Esophagus squamous epithelium (tissue), 4 donors: ENCODE data around the gene CDC42BPA.

Experiments
- POLR2A ChIP-seq, 4 donors: fragments of 450-650 bp; IDR thresholded peaks; one replicate each; pipeline ENCODE4 v1.6.1; 2017; ENCODE audit warnings: antibody characterized with exemption in 4 of 4, mild to moderate bottlenecking in 4 of 4, moderate library complexity in 3 of 4
- TF ChIP-seq, protein P1 (sequence below), 6 experiments: fragments of 450-650 bp in 4 of 6; fragments of 200-600 bp in 2 of 6; sonication (generic) in 2 of 6; IDR thresholded peaks; one replicate each; pipeline ENCODE4 v1.5.1; 2016 to 2019; ENCODE audit warnings: antibody characterized with exemption in 6 of 6, mild to moderate bottlenecking in 4 of 6, moderate library complexity in 4 of 6

DNA sequence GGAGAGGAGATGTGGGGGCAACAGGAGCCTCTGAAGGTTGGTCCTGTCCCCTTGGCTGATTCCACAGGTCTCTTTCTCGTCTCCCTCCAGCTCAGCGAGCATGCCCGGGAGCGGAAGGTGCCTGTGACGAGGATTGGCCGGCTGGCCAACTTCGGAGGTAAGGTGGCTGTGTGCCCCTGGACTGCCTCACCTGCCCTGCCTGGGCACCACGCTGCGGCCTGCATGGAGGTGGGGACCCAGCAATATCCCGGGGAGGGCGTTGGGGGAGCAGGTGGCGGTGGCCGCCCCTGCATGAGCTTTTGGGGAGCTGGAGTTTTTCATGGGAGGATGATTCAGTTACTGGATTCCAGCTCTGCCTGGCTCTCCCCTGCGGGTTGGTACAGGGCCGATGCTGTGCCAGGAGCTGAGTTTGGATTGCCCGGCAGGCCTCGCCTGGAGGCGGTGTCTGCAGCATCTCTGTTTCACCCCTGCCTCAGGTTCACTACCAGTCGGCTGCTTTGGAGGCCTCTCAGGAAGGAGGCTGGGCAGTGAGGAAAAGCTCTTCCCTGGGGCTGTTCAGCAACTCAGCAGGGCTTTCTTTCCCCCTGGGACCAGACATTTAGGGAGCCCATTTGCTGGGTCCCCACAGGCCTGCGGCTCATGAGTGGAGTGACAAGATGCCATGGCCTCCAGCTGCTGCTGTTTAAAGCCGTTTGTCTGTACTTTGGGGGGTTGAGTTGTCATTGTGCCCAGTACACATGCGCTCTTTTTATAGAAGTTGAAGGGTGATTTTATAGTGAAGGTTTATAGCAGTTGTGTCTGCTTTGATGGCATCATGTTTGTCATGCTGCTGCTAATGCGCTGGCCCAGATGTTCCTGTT is 352.5 kb downstream of the CDC42BPA start:
- TF ChIP-seq, protein P1, sequence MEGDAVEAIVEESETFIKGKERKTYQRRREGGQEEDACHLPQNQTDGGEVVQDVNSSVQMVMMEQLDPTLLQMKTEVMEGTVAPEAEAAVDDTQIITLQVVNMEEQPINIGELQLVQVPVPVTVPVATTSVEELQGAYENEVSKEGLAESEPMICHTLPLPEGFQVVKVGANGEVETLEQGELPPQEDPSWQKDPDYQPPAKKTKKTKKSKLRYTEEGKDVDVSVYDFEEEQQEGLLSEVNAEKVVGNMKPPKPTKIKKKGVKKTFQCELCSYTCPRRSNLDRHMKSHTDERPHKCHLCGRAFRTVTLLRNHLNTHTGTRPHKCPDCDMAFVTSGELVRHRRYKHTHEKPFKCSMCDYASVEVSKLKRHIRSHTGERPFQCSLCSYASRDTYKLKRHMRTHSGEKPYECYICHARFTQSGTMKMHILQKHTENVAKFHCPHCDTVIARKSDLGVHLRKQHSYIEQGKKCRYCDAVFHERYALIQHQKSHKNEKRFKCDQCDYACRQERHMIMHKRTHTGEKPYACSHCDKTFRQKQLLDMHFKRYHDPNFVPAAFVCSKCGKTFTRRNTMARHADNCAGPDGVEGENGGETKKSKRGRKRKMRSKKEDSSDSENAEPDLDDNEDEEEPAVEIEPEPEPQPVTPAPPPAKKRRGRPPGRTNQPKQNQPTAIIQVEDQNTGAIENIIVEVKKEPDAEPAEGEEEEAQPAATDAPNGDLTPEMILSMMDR (IDR thresholded peaks at IDR 0.05), result no peak
- no peak for TF ChIP-seq POLR2A (IDR thresholded peaks at IDR 0.05)
